Peyer's patch (tissue), 4 donors: ENCODE results near the gene WASHC2C.
"Not testable (repeated sequence)": the region's sequence is repeated elsewhere in the genome, so short reads cannot be mapped to it uniquely, and the experiment has no call there.

Experiments
- CTCF ChIP-seq, 6 experiments: fragments of 450-650 bp in 4 of 6; fragments of 200-600 bp in 2 of 6; sonication (generic) in 1 of 6; IDR thresholded peaks; one replicate each; pipeline ENCODE4 v1.5.1; 2017 to 2019; ENCODE audit warnings: antibody characterized with exemption in 6 of 6, mild to moderate bottlenecking in 3 of 6, moderate library complexity in 1 of 6
- POLR2A ChIP-seq, 2 donors: fragments of 450-650 bp; IDR thresholded peaks; one replicate each; pipeline ENCODE4 v1.5.1; 2017; ENCODE audit warnings: antibody characterized with exemption in 2 of 2, mild to moderate bottlenecking in 2 of 2, moderate library complexity in 2 of 2

- TF ChIP-seq POLR2A, CTCF (IDR thresholded peaks at IDR 0.05): not testable (repeated sequence)
These were observed 7.4 kb downstream of the WASHC2C start for GRCh38 chr10:45734449-45734848.
